CD14-positive monocyte (primary cell): ENCODE data around the gene BCS1L. TPM values are rescaled to one million over a fixed set of nuclear protein-coding genes. Genes with fewer than 3 reads are reported as not detected.

Source experiments
- DNase-seq, 3 donors: peaks; one replicate each; pipeline ENCODE4 v3.0.0-alpha.2; 2011 to 2022
- H2AFZ ChIP-seq: 2 replicates; pipeline ENCODE4 v1.6.0; 2012; ENCODE audit warnings: mild to moderate bottlenecking, low read depth, low read length, inconsistent platforms; ENCODE audit not compliant: insufficient read depth, poor library complexity, severe bottlenecking
- H3K27ac ChIP-seq, 2 donors: 1 replicate in 1 of 2; 2 replicates in 1 of 2; pipeline ENCODE4 v1.5.1; 2012 to 2013; ENCODE audit warnings: low read length in 2 of 2, control low read depth in 1 of 2, inconsistent platforms in 1 of 2, low read depth in 1 of 2, mild to moderate bottlenecking in 1 of 2
- H3K27me3 ChIP-seq, 2 donors: one replicate each; pipeline versions ENCODE4 v1.6.0 to v1.6.1; 2011 to 2013; ENCODE audit warnings: low read length in 2 of 2; ENCODE audit not compliant: control insufficient read depth in 2 of 2, insufficient read depth in 2 of 2
- H3K36me3 ChIP-seq, 2 donors: replicated peaks in 1 of 2; 1 replicate in 1 of 2; 2 replicates in 1 of 2; pipeline versions ENCODE4 v1.5.1 to v1.6.1; 2012 to 2013; ENCODE audit warnings: low read length in 2 of 2, control low read depth in 1 of 2, inconsistent platforms in 1 of 2, mild to moderate bottlenecking in 1 of 2; ENCODE audit not compliant: insufficient read depth in 2 of 2, control insufficient read depth in 1 of 2
- H3K4me1 ChIP-seq, 2 donors: 1 replicate in 1 of 2; 2 replicates in 1 of 2; pipeline versions ENCODE4 v1.5.1 to v1.6.1; 2012 to 2013; ENCODE audit warnings: low read length in 2 of 2, control low read depth in 1 of 2, inconsistent platforms in 1 of 2, mild to moderate bottlenecking in 1 of 2, moderate library complexity in 1 of 2; ENCODE audit not compliant: insufficient read depth in 2 of 2, control insufficient read depth in 1 of 2
- H3K4me2 ChIP-seq: replicated peaks from 2 replicates; pipeline ENCODE3; 2012; ENCODE audit warnings: low read length, moderate library complexity, mild to moderate bottlenecking; ENCODE audit not compliant: poor library complexity, severe bottlenecking; ENCODE audit errors: extremely low read depth
- H3K4me3 ChIP-seq, 3 experiments: fragments of 200-600 bp in 1 of 3; sonication (generic) in 1 of 3; replicated peaks in 1 of 3; 1 replicate in 2 of 3; 2 replicates in 1 of 3; pipeline ENCODE4 v1.5.1; 2011 to 2013; ENCODE audit warnings: low read length in 3 of 3, mild to moderate bottlenecking in 3 of 3, control low read depth in 2 of 3, low read depth in 2 of 3, inconsistent platforms in 1 of 3, moderate library complexity in 1 of 3
- H3K79me2 ChIP-seq: 2 replicates; pipeline ENCODE4 v1.6.0; 2012; ENCODE audit warnings: mild to moderate bottlenecking, control low read depth, inconsistent platforms, low read length, moderate library complexity; ENCODE audit not compliant: insufficient read depth
- H3K9ac ChIP-seq: 2 replicates; pipeline ENCODE4 v1.6.0; 2017; ENCODE audit warnings: low read length, mild to moderate bottlenecking; ENCODE audit not compliant: insufficient read depth, poor library complexity, severe bottlenecking
- H3K9me3 ChIP-seq, 2 donors: replicated peaks in 1 of 2; 1 replicate in 1 of 2; 2 replicates in 1 of 2; pipeline versions ENCODE4 v1.5.1 to v1.6.1; 2012 to 2013; ENCODE audit warnings: low read length in 2 of 2, control low read depth in 1 of 2; ENCODE audit not compliant: control insufficient read depth in 1 of 2, insufficient read depth in 1 of 2
- H4K20me1 ChIP-seq: 2 replicates; pipeline ENCODE4 v1.6.0; 2012; ENCODE audit warnings: mild to moderate bottlenecking, low read length, control low read depth, moderate library complexity; ENCODE audit not compliant: insufficient read depth
- H3K27ac Mint-ChIP-seq, 7 donors: one replicate each; pipeline ENCODE4 v1.8.0; 2020; ENCODE audit warnings: mild to moderate bottlenecking in 7 of 7, mixed read lengths in 7 of 7, moderate library complexity in 6 of 7, inconsistent platforms in 2 of 7
- H3K27me3 Mint-ChIP-seq, 3 donors: one replicate each; pipeline ENCODE4 v1.8.0; 2021 to 2022; ENCODE audit warnings: low read depth in 3 of 3, mild to moderate bottlenecking in 3 of 3, mixed read lengths in 3 of 3, moderate library complexity in 3 of 3, inconsistent platforms in 1 of 3
- H3K36me3 Mint-ChIP-seq, 2 donors: one replicate each; pipeline ENCODE4 v1.8.0; 2020; ENCODE audit warnings: mixed read lengths in 2 of 2, inconsistent platforms in 1 of 2, mild to moderate bottlenecking in 1 of 2
- H3K4me1 Mint-ChIP-seq: one replicate; pipeline ENCODE4 v1.8.0; 2020; ENCODE audit warnings: mild to moderate bottlenecking, mixed read lengths
- H3K4me3 Mint-ChIP-seq, 2 donors: one replicate each; pipeline ENCODE4 v1.8.0; 2020; ENCODE audit warnings: mild to moderate bottlenecking in 2 of 2, mixed read lengths in 2 of 2, moderate library complexity in 1 of 2
- H3K9me3 Mint-ChIP-seq, 7 donors: one replicate each; pipeline ENCODE4 v1.8.0; 2020 to 2022; ENCODE audit warnings: mixed read lengths in 7 of 7, mild to moderate bottlenecking in 6 of 7, moderate library complexity in 6 of 7, inconsistent platforms in 2 of 7
- WGBS: methylation state at CpG from one replicate; pipeline ENCODE4 v1.1.5; 2013; ENCODE audit warnings: missing lambda C conversion rate; ENCODE audit not compliant: insufficient coverage; 5-methylcytosine and 5-hydroxymethylcytosine counted together
- intact Hi-C, 2 donors: fragments of 100-400 bp; cut with micrococcal nuclease; formaldehyde crosslinking; loops; one replicate each; pipeline versions ENCODE4 v1.15.0 to v1.15.1; 2023
- polyA plus RNA-seq, 3 donors: library from polyadenylated mRNA; depleted of rRNA in 1 of 3; unstranded in 2 of 3; stranded (reverse) in 1 of 3; fragments of 300-500 nt in 2 of 3; fragments of >200 nt in 1 of 3; fragmentation: Illumina TruSeq in 2 of 3; gene quantifications; 1 replicate in 2 of 3; 2 replicates in 1 of 3; pipeline ENCODE4 v1.2.3, GENCODE V29; 2012 to 2021
- TF ChIP-seq, protein P1 (sequence below): fragments of 200-600 bp; IDR thresholded peaks from one replicate; pipeline ENCODE4 v1.8.0; 2022; ENCODE audit warnings: antibody characterized with exemption, mild to moderate bottlenecking

BCS1L gene
- polyA plus RNA-seq, 3 donors = 10.5 to 42.9 (median 12.3) TPM

DNA sequence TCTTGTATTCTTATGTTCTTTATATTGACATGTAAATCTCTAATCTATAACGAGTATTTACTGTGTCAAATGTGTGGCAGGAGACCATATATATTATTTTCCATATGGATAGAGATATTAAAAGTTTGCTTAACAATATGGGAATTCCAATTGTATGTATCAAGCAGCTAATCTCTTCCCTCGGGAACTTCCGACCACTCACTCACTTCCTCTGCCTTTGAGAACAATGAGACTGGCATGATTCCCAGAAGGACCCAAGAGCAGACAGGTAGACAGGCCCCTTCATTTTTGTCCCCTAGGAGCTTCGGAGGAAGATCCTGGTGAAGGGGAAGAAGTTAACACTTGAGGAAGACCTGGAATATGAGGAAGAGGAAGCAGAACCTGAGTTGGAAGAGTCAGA is 27.6 kb upstream of the BCS1L start:
- Histone ChIP-seq H3K36me3 (peaks cover 31 to 36% of the 10 kb centered on the region in 2 donors), H3K4me3 (no peak overlapping the region), H4K20me1 (no peaks in the 10 kb centered on the region), H3K4me2 (no peak overlapping the region), H3K27me3 (no peaks in the 10 kb centered on the region), H3K27ac (no peak overlapping the region), H2AFZ (no peak overlapping the region), H3K9ac (no peak overlapping the region), H3K9me3 (no peaks in the 10 kb centered on the region), H3K4me1 (peaks cover 0 to 4% of the 10 kb centered on the region in 2 donors), H3K79me2 (no peaks in the 10 kb centered on the region)
- Mint-ChIP-seq H3K27ac (peak overlapping the region in 1 of 7 donors; percentile 16), H3K9me3 (no peaks in the 10 kb centered on the region), H3K36me3 (peaks cover 34 to 37% of the 10 kb centered on the region in 2 donors), H3K27me3 (peaks cover 0 to 1% (median 0%) of the 10 kb centered on the region in 3 donors), H3K4me3 (no peak overlapping the region), H3K4me1 (peaks cover 5% of the 10 kb centered on the region)
- TF ChIP-seq, protein P1, sequence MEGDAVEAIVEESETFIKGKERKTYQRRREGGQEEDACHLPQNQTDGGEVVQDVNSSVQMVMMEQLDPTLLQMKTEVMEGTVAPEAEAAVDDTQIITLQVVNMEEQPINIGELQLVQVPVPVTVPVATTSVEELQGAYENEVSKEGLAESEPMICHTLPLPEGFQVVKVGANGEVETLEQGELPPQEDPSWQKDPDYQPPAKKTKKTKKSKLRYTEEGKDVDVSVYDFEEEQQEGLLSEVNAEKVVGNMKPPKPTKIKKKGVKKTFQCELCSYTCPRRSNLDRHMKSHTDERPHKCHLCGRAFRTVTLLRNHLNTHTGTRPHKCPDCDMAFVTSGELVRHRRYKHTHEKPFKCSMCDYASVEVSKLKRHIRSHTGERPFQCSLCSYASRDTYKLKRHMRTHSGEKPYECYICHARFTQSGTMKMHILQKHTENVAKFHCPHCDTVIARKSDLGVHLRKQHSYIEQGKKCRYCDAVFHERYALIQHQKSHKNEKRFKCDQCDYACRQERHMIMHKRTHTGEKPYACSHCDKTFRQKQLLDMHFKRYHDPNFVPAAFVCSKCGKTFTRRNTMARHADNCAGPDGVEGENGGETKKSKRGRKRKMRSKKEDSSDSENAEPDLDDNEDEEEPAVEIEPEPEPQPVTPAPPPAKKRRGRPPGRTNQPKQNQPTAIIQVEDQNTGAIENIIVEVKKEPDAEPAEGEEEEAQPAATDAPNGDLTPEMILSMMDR = no peak
- intact Hi-C loops = no loop called here
- DNase-seq = no peak
- 100% methylated on average over 1 of the region's 4 CpGs for WGBS

DNA sequence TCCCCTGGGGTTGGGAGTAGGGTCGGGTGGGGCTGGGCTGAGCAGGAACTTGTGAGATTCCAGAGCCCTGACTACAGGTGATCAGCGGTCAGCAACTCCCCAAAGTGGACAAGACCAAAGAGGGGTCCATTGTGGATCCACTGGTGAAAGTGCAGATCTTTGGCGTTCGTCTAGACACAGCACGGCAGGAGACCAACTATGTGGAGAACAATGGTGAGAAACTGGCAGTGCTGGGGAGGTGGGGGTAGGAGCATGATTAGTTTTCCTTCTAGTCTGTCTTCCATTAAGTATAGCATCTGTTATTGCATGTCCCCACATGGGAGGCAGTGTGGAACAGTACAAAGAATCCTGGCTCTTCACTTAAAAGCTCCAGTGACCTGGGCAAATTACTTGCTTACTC is 23.8 kb upstream of the BCS1L start:
- H3K27ac Mint-ChIP-seq = no peak overlapping the region
- H3K27me3 ChIP-seq = no peaks in the 10 kb centered on the region
- TF ChIP-seq, protein P1 = no peak
- H3K9me3 Mint-ChIP-seq = no peaks in the 10 kb centered on the region
- H3K9me3 ChIP-seq = no peaks in the 10 kb centered on the region
- H2AFZ ChIP-seq = no peak overlapping the region
- H4K20me1 ChIP-seq = no peaks in the 10 kb centered on the region
- no peak overlapping the region for H3K27ac ChIP-seq
- H3K4me3 Mint-ChIP-seq = no peak overlapping the region
- H3K4me1 ChIP-seq = peaks cover 0 to 4% of the 10 kb centered on the region in 2 donors
- H3K36me3 Mint-ChIP-seq = peaks cover 69 to 75% of the 10 kb centered on the region in 2 donors
- intact Hi-C loops = no loop called here
- no peaks in the 10 kb centered on the region for H3K79me2 ChIP-seq
- WGBS = 96% methylated on average over 5 of the region's 5 CpGs
- no peak for DNase-seq
- H3K4me3 ChIP-seq = no peak overlapping the region
- no peak overlapping the region for H3K9ac ChIP-seq
- peaks cover 0 to 1% (median 0%) of the 10 kb centered on the region in 3 donors for H3K27me3 Mint-ChIP-seq
- H3K4me1 Mint-ChIP-seq = peaks cover 5% of the 10 kb centered on the region
- peaks cover 67 to 75% of the 10 kb centered on the region in 2 donors for H3K36me3 ChIP-seq
- H3K4me2 ChIP-seq = no peak overlapping the region
